Thoracic aorta (tissue), 2 donors: ENCODE results near the gene CAMKK2. TPM values are rescaled to one million over a fixed set of nuclear protein-coding genes. Genes with fewer than 3 reads are reported as not detected.
A peak's percentile ranks its signal among the peaks of the same experiment; 100 is the strongest.

Experiments
- ATAC-seq: fragments of 150-250 bp; one replicate; pipeline ENCODE4 v1.8.0; 2017; ENCODE audit warnings: low read depth; ENCODE audit not compliant: insufficient number of reproducible peaks, low FRiP score
- DNase-seq: peaks from one replicate; pipeline ENCODE4 v3.0.0-alpha.2; 2020; ENCODE audit warnings: low spot score
- H3K27ac ChIP-seq, 2 donors: fragments of 200-600 bp; sonication (generic); 1 replicate in 1 of 2; 2 replicates in 1 of 2; pipeline ENCODE4 v1.5.1; 2016; ENCODE audit warnings: mild to moderate bottlenecking in 2 of 2, moderate library complexity in 2 of 2
- H3K27me3 ChIP-seq: fragments of 200-600 bp; sonication (generic); replicated peaks from 2 replicates; pipeline ENCODE4 v1.6.0; 2016; ENCODE audit warnings: mild to moderate bottlenecking; ENCODE audit not compliant: insufficient read depth
- H3K36me3 ChIP-seq: fragments of 200-600 bp; sonication (generic); one replicate; pipeline ENCODE4 v1.5.1; 2016
- H3K4me1 ChIP-seq, 2 donors: fragments of 200-600 bp; sonication (generic); 1 replicate in 1 of 2; 2 replicates in 1 of 2; pipeline versions ENCODE4 v1.5.1 to v1.6.0; 2016; ENCODE audit warnings: low read depth in 2 of 2, mild to moderate bottlenecking in 1 of 2; ENCODE audit not compliant: control insufficient read depth in 1 of 2
- H3K4me3 ChIP-seq: fragments of 200-600 bp; sonication (generic); 2 replicates; pipeline ENCODE4 v1.5.1; 2016; ENCODE audit warnings: mild to moderate bottlenecking
- H3K9me3 ChIP-seq: fragments of 200-600 bp; sonication (generic); 2 replicates; pipeline ENCODE4 v1.5.1; 2016
- CTCF ChIP-seq: fragments of 200-600 bp; sonication (generic); IDR thresholded peaks from one replicate; pipeline ENCODE4 v1.5.1; 2019; ENCODE audit warnings: antibody characterized with exemption
- total RNA-seq, 2 donors: library from RNA; depleted of rRNA; stranded (reverse); fragments of >200 nt; gene quantifications; one replicate each; pipeline versions ENCODE4 v1.1.0 to v1.2.3, GENCODE V29; 2016

CAMKK2 gene
- total RNA-seq, 2 donors from 2014 or later: 41.8 to 49.9 TPM

- no peak overlapping the region for H3K27ac ChIP-seq
- H3K4me3 ChIP-seq: no peak overlapping the region
- ATAC-seq: peak; percentile 86
- TF ChIP-seq CTCF: peak; percentile 84
- no peaks in the 10 kb centered on the region for H3K27me3 ChIP-seq
- H3K4me1 ChIP-seq: no peaks in the 10 kb centered on the region
- no peaks in the 10 kb centered on the region for H3K9me3 ChIP-seq
- H3K36me3 ChIP-seq: peaks cover 49% of the 10 kb centered on the region
- no peak for DNase-seq
These were observed 38.2 kb upstream of the CAMKK2 start for GRCh38 chr12:121334513-121335343.

- Histone ChIP-seq H3K27ac (no peak overlapping the region), H3K27me3 (no peaks in the 10 kb centered on the region), H3K4me1 (no peaks in the 10 kb centered on the region), H3K9me3 (no peaks in the 10 kb centered on the region), H3K4me3 (no peak overlapping the region), H3K36me3 (peaks cover 59% of the 10 kb centered on the region)
- TF ChIP-seq CTCF: no peak
- DNase-seq: no peak
- no peak for ATAC-seq
These were observed 37.2 kb upstream of the CAMKK2 start for GRCh38 chr12:121333747-121334146.

- no peak for TF ChIP-seq CTCF
- ATAC-seq: no peak
- Histone ChIP-seq H3K27ac (no peak overlapping the region), H3K9me3 (no peaks in the 10 kb centered on the region), H3K36me3 (peaks cover 63% of the 10 kb centered on the region), H3K4me1 (no peaks in the 10 kb centered on the region), H3K4me3 (no peak overlapping the region), H3K27me3 (no peaks in the 10 kb centered on the region)
- no peak for DNase-seq
These were observed 34.7 kb upstream of the CAMKK2 start for GRCh38 chr12:121331248-121331647.

- ATAC-seq (no peak), DNase-seq (no peak)
- H3K36me3 ChIP-seq: peaks cover 65% of the 10 kb centered on the region
- no peak for TF ChIP-seq CTCF
- H3K27me3 ChIP-seq: no peaks in the 10 kb centered on the region
- no peaks in the 10 kb centered on the region for H3K4me1 ChIP-seq
- no peak overlapping the region for H3K27ac ChIP-seq
- H3K4me3 ChIP-seq: no peak overlapping the region
- no peaks in the 10 kb centered on the region for H3K9me3 ChIP-seq
These were observed 34.2 kb upstream of the CAMKK2 start for GRCh38 chr12:121330692-121331091.

GRCh38 chr12:121330195-121330594 lies 33.7 kb upstream of the CAMKK2 start:
- H3K27ac ChIP-seq: no peak overlapping the region
- TF ChIP-seq CTCF: no peak
- ATAC-seq (no peak), DNase-seq (no peak)
- no peaks in the 10 kb centered on the region for H3K4me1 ChIP-seq
- H3K36me3 ChIP-seq: peaks cover 65% of the 10 kb centered on the region
- no peak overlapping the region for H3K4me3 ChIP-seq
- no peaks in the 10 kb centered on the region for H3K9me3 ChIP-seq
- H3K27me3 ChIP-seq: no peaks in the 10 kb centered on the region
